GM12892 (cell line): ENCODE results near the gene AP3D1.

Source experiments
- POLR2A ChIP-seq: IDR thresholded peaks from 2 replicates; pipeline ENCODE4 v1.6.1; 2011; ENCODE audit warnings: low read depth, low read length, control low read depth
- POLR2AphosphoS5 ChIP-seq: IDR thresholded peaks from 2 replicates; pipeline ENCODE4 v1.6.1; 2011; ENCODE audit warnings: low read depth, low read length, control low read depth

DNA sequence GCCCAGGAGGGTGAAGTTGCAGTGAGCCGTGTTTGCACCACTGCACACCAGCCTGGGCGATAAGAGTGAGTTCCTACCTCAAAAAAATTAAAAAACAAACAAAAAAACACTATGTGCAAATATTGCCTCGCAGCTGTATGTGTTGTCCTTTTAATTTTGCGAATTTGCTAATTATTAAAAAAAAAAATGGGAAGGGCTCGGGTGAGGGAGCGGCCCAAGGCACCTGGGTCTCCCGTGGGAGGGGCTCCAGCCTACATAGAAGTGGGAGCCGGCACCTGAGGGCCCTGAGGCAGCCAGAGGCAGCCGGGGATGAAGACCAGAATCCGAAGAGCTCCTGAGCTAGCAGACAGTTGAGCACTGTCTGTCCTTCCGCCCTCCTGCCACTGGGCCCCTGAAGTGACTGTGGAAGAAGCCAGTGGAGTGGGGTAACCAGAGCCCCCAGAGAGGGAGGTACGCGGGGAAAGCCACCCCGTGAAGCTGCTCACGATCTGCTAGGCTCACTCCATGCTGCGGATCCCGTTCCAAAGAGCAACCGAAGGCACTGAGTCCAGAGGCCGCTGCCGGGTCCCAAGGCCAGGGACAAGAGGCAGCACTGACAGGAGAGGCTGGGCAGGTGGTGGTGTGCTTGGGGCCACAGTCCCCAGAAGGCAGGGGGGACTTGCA lies 48.2 kb downstream of the AP3D1 start:
- TF ChIP-seq POLR2A, result no peak
- TF ChIP-seq POLR2AphosphoS5, result no peak
